Activated naive CD8-positive, alpha-beta T cell treated with anti-CD3 and anti-CD28 coated beads for 36 hours (primary cell): Measurements from ENCODE around the gene CCNA2. TPM values are rescaled to one million over a fixed set of nuclear protein-coding genes. Genes with fewer than 3 reads are reported as not detected.

ENCODE experiments used
- DNase-seq: peaks from one replicate; pipeline ENCODE4 v3.0.0; 2021
- H3K27ac Mint-ChIP-seq: one replicate; pipeline ENCODE4 v1.8.0; 2022; ENCODE audit warnings: mild to moderate bottlenecking, moderate library complexity, mixed read lengths
- H3K27me3 Mint-ChIP-seq: one replicate; pipeline ENCODE4 v1.8.0; 2022; ENCODE audit warnings: mild to moderate bottlenecking, mixed read lengths
- H3K36me3 Mint-ChIP-seq: one replicate; pipeline ENCODE4 v1.8.0; 2021; ENCODE audit warnings: mild to moderate bottlenecking, mixed read lengths
- H3K4me1 Mint-ChIP-seq: one replicate; pipeline ENCODE4 v1.8.0; 2021; ENCODE audit warnings: mixed read lengths
- H3K4me3 Mint-ChIP-seq: one replicate; pipeline ENCODE4 v1.8.0; 2022; ENCODE audit warnings: mild to moderate bottlenecking, moderate library complexity, mixed read lengths
- H3K9me3 Mint-ChIP-seq: one replicate; pipeline ENCODE4 v1.8.0; 2022; ENCODE audit warnings: mixed read lengths
- total RNA-seq, 2 experiments: library from RNA; stranded (reverse); gene quantifications; one replicate each; pipeline ENCODE4 v1.2.3, GENCODE V29; 2021

CCNA2 gene
- total RNA-seq = 100 to 1,000 TPM; 127 to 128 TPM

DNA sequence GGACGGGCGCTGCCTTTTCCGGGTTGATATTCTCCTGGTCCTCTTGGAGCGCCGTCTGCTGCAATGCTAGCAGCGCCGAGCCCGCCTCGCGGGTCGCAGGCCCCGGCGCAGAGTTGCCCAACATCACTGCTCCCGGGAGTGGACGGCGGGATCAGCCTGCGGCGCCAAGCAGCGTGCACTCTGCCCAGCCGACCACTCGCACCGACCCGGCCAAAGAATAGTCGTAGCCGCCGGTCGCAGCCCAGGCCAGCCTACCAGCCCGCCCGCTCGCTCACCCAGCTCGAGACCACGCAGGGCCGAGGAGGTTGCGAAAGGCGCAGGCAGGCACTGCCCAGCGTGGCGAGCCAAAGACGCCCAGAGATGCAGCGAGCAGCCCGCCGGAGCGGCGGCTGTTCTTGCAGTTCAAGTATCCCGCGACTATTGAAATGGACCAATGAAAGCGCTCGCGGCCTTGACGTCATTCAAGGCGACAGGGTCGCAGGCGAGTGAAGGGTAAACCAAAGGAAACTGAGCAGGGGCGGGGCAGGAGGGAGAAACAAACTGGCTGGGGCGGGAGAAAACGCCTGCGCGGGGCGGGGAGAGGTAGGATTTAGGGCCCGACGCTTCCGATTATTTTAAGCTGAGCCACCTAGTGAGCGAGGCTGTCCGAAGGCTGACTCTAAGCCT, at the start of gene CCNA2:
Gene CCNA2 (minus strand): TSS at position 379 of the 666 bp plus-strand sequence. CDS start 255 bp downstream, at position 124.
- Mint-ChIP-seq H3K9me3 (no peaks in the 10 kb centered on the region), H3K4me1 (peaks cover 15% of the 10 kb centered on the region), H3K27me3 (no peaks in the 10 kb centered on the region), H3K4me3 (peak within 1 kb of the TSS; percentile 91), H3K36me3 (peaks cover 38% of the 10 kb centered on the region), H3K27ac (peak within 1 kb of the TSS; percentile 90)
- peak; percentile 93 for DNase-seq

DNA sequence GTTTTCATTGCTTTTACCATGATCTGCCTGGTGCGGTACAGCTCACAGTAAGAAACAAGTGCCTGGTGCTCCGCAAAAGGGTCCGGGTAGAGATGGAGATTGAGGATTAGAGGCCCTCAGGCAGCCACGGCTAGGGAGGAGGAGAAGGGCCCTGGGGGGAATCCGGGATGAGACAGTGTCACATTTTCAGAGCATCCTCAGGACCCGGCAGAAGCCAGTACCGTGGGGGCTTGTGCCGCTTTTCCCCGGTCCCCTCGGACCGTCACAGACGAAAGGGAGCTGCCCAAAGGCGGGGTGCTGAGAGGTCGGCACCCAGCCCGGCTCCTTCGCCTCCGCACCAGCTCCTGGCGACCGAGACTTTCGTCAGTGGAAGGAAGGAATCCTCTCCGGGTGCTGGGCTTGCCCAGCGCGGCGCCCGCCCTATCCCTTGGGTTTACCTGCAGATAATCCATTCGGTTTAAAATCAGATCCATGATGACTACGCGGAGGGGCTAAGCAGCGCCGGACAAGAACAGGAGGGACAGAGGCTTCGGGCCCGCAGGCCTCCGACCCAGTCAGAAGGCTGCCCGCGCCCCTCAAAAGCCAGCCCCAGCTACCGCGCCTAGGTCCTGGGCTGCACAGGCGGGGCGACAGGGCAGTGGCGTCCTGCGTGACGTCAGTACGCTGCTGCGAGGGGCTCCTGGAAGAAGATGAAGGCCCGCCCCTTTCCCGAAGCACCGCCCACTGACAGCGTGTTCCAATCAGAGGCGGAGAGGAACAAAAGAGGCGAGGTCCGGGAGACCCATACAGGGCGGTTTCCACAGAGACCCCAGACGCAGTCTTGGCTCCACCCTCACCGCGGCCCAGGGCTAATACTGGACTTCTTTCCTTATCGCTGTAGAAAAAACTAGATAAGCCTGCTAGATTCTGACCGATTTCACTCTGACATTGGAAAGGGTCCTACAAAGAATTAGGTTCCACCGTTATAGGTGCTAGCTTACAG, 46.4 kb upstream of the CCNA2 start, which contains the start of gene BBS7:
Gene BBS7 (minus strand): TSS at position 634 of the 982 bp plus-strand sequence. CDS start 161 bp downstream, at position 473.
- Mint-ChIP-seq H3K36me3 (peaks cover 18% of the 10 kb centered on the region), H3K27me3 (peaks cover 17% of the 10 kb centered on the region), H3K9me3 (peaks cover 2% of the 10 kb centered on the region), H3K4me3 (peak within 1 kb of the TSS; percentile 96), H3K27ac (peak within 1 kb of the TSS; percentile 88), H3K4me1 (peaks cover 20% of the 10 kb centered on the region)
- peak; percentile 96 for DNase-seq

DNA sequence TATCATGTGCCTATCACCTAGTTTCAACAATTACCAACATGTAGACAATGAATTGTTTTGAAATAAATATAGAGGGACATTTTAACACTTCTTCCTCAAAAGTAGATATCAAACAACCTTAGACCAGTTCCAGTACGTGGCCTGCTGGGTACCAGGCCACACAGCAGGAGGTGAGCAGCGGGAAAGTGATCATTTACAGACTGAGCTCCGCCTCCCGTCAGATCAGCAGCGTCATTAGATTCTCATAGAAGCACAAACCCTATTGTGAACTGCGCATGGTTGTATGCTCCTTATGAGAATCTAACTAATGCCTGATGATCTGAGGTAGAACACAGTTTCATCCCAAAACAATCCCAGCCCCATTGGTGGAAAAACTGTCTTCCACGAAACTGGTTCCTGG, 40.1 kb upstream of the CCNA2 start:
- H3K4me3 Mint-ChIP-seq = no peak overlapping the region
- H3K36me3 Mint-ChIP-seq = peaks cover 22% of the 10 kb centered on the region
- H3K4me1 Mint-ChIP-seq = peaks cover 26% of the 10 kb centered on the region
- no peak for DNase-seq
- peak overlapping the region; percentile 49 for H3K27ac Mint-ChIP-seq
- peaks cover 2% of the 10 kb centered on the region for H3K9me3 Mint-ChIP-seq
- no peaks in the 10 kb centered on the region for H3K27me3 Mint-ChIP-seq

DNA sequence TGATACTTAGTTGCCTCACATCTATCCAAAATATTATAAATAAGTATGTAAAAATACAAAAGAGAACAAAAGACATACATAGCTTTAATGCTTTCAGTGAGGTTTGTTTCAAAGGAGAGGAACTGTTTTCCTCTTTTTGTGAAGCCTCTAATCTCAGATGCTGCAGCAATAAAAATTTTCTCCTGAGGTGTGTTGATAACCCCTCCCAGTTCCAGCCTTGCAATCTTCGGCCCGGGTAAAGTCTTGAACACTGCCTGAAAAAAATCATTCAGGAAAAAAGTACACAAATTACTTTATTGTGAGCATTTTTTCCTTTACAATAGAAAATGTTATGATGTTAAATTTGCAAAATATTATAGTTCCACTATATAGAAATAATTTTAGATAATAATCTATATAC, 37.7 kb upstream of the CCNA2 start:
- no peaks in the 10 kb centered on the region for H3K27me3 Mint-ChIP-seq
- H3K4me1 Mint-ChIP-seq = peaks cover 24% of the 10 kb centered on the region
- no peak for DNase-seq
- no peak overlapping the region for H3K4me3 Mint-ChIP-seq
- peaks cover 13% of the 10 kb centered on the region for H3K36me3 Mint-ChIP-seq
- H3K9me3 Mint-ChIP-seq = peaks cover 2% of the 10 kb centered on the region
- H3K27ac Mint-ChIP-seq = no peak overlapping the region

DNA sequence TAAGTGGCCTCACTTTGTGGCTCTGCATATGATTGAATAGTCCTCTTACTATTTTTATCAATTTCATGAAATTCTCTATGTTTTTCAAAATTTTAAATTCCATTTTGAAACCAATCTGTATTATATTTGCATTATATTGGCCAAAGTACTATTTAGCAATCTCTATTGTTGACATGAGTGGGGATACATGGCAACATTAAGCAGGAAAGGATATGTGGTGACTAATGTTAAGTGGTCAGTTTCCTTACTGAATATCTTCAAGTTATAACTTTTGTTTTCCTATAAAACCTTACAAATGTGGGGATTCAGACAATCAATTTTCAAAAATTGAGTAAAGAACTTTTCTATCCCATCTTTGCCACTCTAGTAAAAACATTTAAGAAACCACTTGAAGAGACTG, 36.4 kb upstream of the CCNA2 start:
- H3K9me3 Mint-ChIP-seq = no peaks in the 10 kb centered on the region
- no peak for DNase-seq
- peaks cover 18% of the 10 kb centered on the region for H3K4me1 Mint-ChIP-seq
- H3K36me3 Mint-ChIP-seq = peaks cover 3% of the 10 kb centered on the region
- H3K27me3 Mint-ChIP-seq = no peaks in the 10 kb centered on the region
- no peak overlapping the region for H3K4me3 Mint-ChIP-seq
- no peak overlapping the region for H3K27ac Mint-ChIP-seq

DNA sequence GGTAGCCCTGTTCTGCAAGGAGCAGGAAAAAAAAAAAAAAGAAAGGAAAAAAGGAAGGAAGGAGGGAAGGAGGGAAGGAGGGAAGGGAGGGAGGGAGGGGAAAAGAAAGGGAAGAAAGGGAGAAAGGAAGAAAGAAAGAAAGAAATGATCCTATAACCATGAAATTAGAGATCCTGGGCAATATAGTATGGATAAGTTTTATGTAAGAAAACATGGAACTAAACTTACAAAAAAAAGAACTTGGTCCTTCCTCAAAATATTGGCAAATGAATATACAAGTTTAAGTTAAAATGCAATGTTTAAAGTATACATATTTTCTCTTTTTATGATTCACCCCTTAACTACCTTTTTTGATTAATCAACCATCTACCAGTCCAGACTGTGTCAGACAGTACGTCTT, 27.7 kb upstream of the CCNA2 start:
- H3K27me3 Mint-ChIP-seq = no peaks in the 10 kb centered on the region
- no peak overlapping the region for H3K4me3 Mint-ChIP-seq
- H3K9me3 Mint-ChIP-seq = no peaks in the 10 kb centered on the region
- no peak for DNase-seq
- H3K4me1 Mint-ChIP-seq = no peaks in the 10 kb centered on the region
- no peak overlapping the region for H3K27ac Mint-ChIP-seq
- H3K36me3 Mint-ChIP-seq = peaks cover 11% of the 10 kb centered on the region

DNA sequence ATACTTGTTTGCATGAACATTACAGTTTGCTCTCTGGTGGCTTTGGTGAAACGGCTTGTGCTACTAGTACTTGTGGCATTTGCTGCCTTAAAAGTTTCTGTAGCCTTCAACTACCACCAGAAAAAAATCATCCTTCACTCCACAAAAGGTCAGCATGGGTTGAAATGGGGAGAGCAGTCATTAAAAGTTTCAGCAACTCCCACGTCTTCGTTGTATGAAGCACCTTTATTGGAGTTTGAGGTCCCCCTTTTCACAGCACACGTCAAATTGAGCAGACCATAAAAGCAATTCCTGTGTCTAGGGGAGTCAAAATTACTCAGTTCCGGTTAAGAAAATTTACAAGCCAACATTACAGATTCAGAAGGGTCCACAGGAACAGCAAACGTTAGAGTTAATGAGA, 23.0 kb upstream of the CCNA2 start:
- Mint-ChIP-seq H3K9me3 (no peaks in the 10 kb centered on the region), H3K36me3 (peaks cover 24% of the 10 kb centered on the region), H3K27me3 (no peaks in the 10 kb centered on the region), H3K4me1 (no peaks in the 10 kb centered on the region), H3K4me3 (no peak overlapping the region), H3K27ac (no peak overlapping the region)
- DNase-seq = no peak

DNA sequence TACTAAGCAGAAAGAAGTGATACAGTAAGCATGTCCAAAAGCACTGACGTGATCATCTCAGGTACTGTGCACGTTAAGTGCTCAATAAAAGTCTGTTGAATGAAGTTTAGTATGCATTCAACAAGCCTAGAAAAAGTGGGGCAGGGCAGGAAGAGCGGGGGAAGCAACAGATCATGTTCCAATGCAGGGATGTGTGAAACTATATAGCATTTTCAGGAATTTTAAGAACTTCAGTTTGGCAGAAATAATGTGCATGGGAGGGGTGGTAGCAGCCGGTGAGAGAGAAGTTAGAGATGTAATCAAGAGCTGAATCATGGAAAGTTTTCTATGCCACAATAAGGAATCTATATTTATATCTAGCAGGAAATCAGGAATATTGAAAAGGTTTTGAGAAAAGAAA, 19.2 kb upstream of the CCNA2 start:
- DNase-seq = no peak
- Mint-ChIP-seq H3K4me3 (no peak overlapping the region), H3K27ac (no peak overlapping the region), H3K36me3 (peaks cover 31% of the 10 kb centered on the region), H3K4me1 (no peaks in the 10 kb centered on the region), H3K27me3 (no peaks in the 10 kb centered on the region), H3K9me3 (peaks cover 1% of the 10 kb centered on the region)

DNA sequence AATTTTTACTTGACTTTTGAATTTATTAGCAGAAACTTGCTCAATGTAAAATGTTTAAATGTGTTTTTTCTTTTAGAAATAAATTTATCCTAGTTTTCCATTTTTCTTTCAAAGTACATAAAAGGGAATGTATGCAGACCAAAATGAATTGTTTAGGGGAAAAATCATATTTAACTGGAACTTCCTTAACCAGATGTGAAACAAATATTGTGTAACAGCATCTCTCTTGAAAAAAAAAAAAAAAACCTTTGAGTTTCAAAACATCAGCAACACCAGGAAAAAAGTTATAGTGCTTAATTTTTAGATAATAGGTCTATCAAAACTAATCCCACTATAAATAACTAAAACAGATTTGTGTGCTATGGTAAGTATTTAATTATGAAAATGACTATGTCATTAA, 14.5 kb upstream of the CCNA2 start:
- peaks cover 1% of the 10 kb centered on the region for H3K9me3 Mint-ChIP-seq
- H3K4me3 Mint-ChIP-seq = no peak overlapping the region
- no peak overlapping the region for H3K27ac Mint-ChIP-seq

DNA sequence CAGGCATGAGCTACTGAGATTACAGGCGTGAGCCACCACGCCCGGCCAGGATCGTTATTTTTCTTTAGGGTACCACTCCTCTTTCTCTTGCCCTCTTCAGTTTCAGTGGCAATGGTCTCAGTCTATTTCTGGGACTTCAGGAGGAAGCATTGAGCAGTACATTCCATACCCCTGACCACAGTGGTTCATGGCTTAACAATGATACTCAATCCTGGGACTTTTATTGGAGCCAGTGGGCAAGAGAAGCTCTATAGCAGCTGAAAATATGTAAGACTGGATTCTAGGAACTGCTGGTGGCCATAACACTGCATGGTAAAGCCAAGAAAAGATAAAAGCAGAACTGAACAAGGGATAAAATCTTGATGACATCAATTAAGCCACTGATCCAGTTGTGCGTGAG, 5.8 kb upstream of the CCNA2 start:
- no peak for DNase-seq
- Mint-ChIP-seq H3K4me1 (no peaks in the 10 kb centered on the region), H3K36me3 (no peaks in the 10 kb centered on the region), H3K4me3 (no peak overlapping the region), H3K27ac (no peak overlapping the region), H3K27me3 (no peaks in the 10 kb centered on the region), H3K9me3 (no peaks in the 10 kb centered on the region)

More for the DNA sequence above, 14.5 kb upstream of the CCNA2 start:
- Mint-ChIP-seq H3K4me1 (no peaks in the 10 kb centered on the region), H3K27me3 (no peaks in the 10 kb centered on the region), H3K36me3 (peaks cover 23% of the 10 kb centered on the region)
- DNase-seq = no peak

DNA sequence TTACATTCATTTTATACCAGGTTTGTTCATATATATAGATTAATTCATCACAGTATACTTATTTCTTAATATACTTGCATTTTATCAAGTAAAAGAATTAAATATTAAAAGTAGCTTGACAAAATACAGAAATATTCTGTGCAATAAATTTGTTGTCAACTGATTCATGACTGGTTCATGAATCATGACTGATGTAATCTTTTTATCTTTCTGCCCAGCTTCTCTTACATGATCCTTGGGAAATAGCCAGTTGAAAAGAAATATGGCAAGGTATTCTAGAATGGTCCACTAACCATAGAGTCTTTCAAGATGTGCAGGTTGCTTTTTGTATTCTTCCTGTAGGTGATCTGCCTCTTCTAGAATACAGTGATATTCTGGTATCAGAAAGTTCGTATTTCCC, 4.2 kb upstream of the CCNA2 start:
- peaks cover 5% of the 10 kb centered on the region for H3K36me3 Mint-ChIP-seq
- no peak for DNase-seq
- peaks cover 2% of the 10 kb centered on the region for H3K4me1 Mint-ChIP-seq
- no peaks in the 10 kb centered on the region for H3K9me3 Mint-ChIP-seq
- no peak overlapping the region for H3K4me3 Mint-ChIP-seq
- H3K27ac Mint-ChIP-seq = no peak overlapping the region
- H3K27me3 Mint-ChIP-seq = no peaks in the 10 kb centered on the region

DNA sequence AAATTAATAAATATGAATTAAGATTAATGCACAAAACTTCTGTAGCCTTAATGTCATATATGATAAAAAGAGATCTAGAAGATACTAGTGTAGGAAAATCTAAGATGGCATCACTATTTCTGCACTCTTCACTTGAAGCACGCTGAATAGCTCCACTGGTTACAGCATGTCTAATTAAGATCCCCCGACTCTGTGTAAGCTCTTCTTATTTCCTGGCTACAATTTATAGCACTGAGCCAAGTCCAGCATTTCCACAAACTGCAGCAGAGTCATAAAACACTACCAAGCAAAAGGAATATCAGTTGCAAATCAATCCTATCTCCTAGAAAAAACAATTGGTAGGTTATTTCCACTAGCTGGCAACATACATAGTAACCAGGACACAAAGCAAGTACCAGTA, 1.3 kb upstream of the CCNA2 start:
- H3K9me3 Mint-ChIP-seq = no peaks in the 10 kb centered on the region
- H3K27ac Mint-ChIP-seq = no peak overlapping the region
- peaks cover 15% of the 10 kb centered on the region for H3K4me1 Mint-ChIP-seq
- peaks cover 30% of the 10 kb centered on the region for H3K36me3 Mint-ChIP-seq
- H3K4me3 Mint-ChIP-seq = no peak overlapping the region
- H3K27me3 Mint-ChIP-seq = no peaks in the 10 kb centered on the region
- no peak for DNase-seq

DNA sequence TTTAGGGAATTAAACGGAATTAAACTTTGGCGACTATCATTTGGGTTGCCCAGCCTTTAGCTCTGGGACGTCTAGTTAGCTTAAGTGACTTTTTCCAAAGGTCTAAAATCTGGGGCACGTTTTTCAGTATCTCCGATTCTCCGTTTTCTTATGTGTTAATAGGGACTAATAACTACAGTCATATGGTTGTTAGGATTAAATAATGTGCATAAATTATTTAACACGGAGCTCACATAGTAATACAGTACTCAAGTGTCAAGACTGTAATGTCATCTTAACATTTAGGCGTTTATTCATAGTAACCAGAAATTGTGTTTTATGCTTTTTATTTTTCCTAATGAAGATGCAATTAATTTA, 466 bp upstream of the CCNA2 start:
- H3K27ac Mint-ChIP-seq = peak overlapping the region; percentile 90

DNA sequence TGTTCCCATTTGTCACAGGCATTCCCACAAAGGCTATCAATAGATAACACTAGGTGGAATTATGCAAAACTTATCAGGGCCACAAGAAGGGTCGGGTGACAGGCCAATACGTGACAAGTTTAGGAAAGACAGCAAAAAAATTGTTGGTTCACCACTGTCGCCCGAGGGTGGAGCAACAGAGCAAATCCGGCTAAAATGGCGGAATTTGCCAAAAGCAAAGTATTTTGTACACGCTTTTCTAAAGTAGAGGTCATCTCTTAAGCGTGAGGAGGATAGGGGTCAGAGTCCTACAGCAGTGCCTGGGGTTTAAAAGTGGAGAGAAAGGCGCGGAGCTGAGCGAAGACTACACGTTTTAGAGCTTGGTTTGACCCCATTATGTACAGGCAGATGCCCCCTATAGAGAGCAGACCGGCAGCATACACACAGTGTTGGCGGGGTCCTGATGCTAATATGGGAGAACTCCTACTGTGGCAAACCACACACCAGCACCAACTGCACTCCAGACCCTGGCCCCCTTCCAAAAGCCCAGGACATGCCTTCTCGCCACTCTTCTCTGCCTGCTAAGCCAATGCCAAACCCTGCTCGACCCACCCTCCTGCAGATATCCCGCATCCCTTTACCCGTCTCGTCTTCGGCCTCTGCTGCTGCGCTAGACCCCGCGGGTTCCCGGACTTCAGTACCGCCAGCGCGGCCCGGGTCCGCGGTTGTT, 733 bp downstream of the CCNA2 start:
- DNase-seq = peak; percentile 48
- Mint-ChIP-seq H3K4me1 (peaks cover 17% of the 10 kb centered on the region), H3K9me3 (no peaks in the 10 kb centered on the region), H3K36me3 (peaks cover 43% of the 10 kb centered on the region), H3K27me3 (no peaks in the 10 kb centered on the region), H3K27ac (peak overlapping the region; percentile 90), H3K4me3 (peak overlapping the region; percentile 91)

More for the DNA sequence above, 466 bp upstream of the CCNA2 start:
- no peak for DNase-seq
- Mint-ChIP-seq H3K4me3 (peak overlapping the region; percentile 91), H3K36me3 (peaks cover 34% of the 10 kb centered on the region), H3K27me3 (no peaks in the 10 kb centered on the region), H3K4me1 (peaks cover 15% of the 10 kb centered on the region), H3K9me3 (no peaks in the 10 kb centered on the region)

DNA sequence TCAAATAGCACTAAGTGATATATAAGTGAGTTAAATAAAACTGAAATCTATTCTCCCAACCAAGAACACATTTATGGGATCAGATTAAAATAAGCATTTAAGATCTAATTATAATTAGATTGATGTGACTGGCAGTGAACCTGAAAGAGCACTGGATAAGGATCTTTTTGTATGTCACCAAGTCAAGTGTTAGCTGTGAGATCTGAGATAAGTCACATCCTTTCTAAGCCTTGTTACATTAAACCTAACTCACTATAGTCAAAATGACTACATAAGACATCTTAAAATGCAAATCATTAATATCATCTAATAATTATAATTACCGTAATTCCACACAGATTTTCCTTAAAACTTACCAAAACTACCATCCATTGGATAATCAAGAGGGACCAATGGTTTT, 1.6 kb downstream of the CCNA2 start:
- H3K4me1 Mint-ChIP-seq = peaks cover 17% of the 10 kb centered on the region
- peak overlapping the region; percentile 91 for H3K4me3 Mint-ChIP-seq
- no peak overlapping the region for H3K27ac Mint-ChIP-seq
- no peaks in the 10 kb centered on the region for H3K9me3 Mint-ChIP-seq
- H3K36me3 Mint-ChIP-seq = peaks cover 48% of the 10 kb centered on the region
- H3K27me3 Mint-ChIP-seq = no peaks in the 10 kb centered on the region
- no peak for DNase-seq
